Fibroblast of villous mesenchyme (primary cell): ENCODE results near the gene PCSK9. TPM values are rescaled to one million over a fixed set of nuclear protein-coding genes. Genes with fewer than 3 reads are reported as not detected.

Source experiments
- DNase-seq: peaks from one replicate; pipeline ENCODE4 v3.0.0-alpha.2; 2010; ENCODE audit warnings: low read depth
- H3K4me3 ChIP-seq: 2 replicates; pipeline ENCODE4 v1.5.1; 2011; ENCODE audit warnings: low read depth, mild to moderate bottlenecking, low read length
- total RNA-seq: library from RNA; depleted of rRNA; stranded (reverse); fragments of >200 nt; gene quantifications from 2 replicates; pipeline ENCODE4 v1.2.3, GENCODE V29; 2012
- TF ChIP-seq, protein P1 (sequence below): IDR thresholded peaks from 2 replicates; pipeline ENCODE4 v1.5.1; 2012; ENCODE audit warnings: low read depth, mild to moderate bottlenecking, low read length; ENCODE audit not compliant: insufficient read depth

PCSK9 gene
- total RNA-seq, 1 donor: 9.1 TPM

DNA sequence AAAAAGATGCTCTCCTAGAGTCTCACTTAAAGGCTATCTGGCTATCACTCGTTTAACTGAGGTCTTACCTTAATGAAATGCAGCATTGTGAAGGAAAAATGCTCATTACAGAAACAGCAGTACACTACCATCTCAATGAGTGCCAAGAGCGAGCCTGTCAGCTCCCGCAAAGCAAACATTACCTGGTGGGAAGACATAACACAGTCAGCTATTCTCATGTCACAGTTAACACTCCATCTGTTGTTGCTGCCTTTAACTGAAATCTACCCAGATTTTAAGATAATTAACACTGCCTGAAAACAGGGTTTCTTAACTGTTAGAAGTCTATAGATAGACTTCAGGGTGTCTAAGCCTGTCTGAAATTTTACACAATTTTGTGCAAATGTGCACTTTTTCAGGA is 39.1 kb downstream of the PCSK9 start:
- H3K4me3 ChIP-seq: no peak overlapping the region
- TF ChIP-seq, protein P1, sequence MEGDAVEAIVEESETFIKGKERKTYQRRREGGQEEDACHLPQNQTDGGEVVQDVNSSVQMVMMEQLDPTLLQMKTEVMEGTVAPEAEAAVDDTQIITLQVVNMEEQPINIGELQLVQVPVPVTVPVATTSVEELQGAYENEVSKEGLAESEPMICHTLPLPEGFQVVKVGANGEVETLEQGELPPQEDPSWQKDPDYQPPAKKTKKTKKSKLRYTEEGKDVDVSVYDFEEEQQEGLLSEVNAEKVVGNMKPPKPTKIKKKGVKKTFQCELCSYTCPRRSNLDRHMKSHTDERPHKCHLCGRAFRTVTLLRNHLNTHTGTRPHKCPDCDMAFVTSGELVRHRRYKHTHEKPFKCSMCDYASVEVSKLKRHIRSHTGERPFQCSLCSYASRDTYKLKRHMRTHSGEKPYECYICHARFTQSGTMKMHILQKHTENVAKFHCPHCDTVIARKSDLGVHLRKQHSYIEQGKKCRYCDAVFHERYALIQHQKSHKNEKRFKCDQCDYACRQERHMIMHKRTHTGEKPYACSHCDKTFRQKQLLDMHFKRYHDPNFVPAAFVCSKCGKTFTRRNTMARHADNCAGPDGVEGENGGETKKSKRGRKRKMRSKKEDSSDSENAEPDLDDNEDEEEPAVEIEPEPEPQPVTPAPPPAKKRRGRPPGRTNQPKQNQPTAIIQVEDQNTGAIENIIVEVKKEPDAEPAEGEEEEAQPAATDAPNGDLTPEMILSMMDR: no peak
- no peak for DNase-seq

DNA sequence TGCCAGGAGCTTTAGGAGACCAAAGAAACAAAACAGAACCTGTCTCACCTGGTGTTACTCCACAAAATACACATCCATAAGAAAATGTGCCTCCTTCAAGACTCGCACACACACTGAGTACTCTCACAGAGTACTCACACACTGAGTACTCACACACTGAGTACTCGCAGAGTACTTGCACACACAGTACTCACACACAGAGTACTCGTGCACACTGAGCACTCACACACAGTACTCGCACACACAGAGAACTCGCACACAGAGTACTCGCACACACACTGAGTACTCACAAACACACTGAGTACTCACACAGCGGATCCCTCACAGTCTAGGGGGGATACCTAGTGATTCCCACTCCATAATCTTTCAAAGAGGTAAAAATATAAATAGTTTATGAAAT is 40.3 kb downstream of the PCSK9 start:
- H3K4me3 ChIP-seq: no peak overlapping the region
- TF ChIP-seq, protein P1: no peak
- no peak for DNase-seq

DNA sequence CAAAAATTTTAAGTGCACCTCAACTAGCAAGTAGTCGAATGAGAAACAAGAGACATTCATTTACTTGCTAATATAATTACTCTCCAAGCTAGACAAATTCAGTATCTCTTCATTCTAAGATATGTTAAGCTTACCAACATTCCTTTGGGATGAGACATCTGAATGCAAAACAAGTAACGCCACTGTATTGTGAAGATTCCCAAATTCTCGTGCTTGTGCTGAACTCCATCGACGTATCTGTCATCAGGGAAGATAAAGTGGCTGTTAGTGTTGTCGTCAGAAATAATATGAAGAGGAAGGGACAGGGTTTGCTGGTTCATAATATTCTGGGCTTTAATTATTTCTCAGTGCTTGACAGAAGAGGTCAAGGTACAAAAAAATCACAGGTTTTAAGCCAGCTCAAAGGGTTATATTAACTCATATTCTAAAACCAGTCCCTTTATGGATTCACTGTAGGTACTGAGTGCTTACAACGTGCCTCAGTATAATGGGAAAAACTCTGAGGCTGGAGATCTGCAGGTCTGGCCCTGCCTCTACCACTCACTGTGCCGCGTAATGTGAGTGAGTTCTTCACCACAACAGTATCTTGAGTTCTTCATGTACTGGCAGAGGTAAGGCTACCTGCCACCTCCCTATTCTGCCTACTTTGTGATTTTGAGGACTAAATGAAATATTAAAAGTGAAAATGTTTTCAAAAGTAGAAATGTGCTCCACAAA is 42.0 kb downstream of the PCSK9 start:
- no peak overlapping the region for H3K4me3 ChIP-seq
- TF ChIP-seq, protein P1: no peak
- DNase-seq: peak; percentile 74

DNA sequence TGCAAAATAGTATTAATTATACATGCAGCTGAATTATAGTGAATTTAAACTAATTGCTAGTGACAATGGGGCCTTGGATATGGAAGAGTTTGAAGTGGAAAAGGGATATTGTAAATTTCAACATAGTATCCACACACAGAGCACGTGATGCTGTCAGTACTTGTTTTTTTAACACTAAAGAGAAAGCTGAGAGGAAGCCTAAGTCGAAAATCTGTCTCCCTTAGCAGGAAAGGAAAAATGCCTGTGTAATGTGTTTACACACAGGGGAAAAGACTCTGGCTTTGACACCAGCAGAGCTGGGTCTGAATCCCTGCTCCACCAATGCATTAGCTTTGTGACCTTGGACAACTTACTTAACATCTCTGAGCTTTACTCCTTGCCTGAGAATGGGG is 42.6 kb downstream of the PCSK9 start:
- peak; percentile 41 for DNase-seq
- TF ChIP-seq, protein P1: no peak
- no peak overlapping the region for H3K4me3 ChIP-seq

DNA sequence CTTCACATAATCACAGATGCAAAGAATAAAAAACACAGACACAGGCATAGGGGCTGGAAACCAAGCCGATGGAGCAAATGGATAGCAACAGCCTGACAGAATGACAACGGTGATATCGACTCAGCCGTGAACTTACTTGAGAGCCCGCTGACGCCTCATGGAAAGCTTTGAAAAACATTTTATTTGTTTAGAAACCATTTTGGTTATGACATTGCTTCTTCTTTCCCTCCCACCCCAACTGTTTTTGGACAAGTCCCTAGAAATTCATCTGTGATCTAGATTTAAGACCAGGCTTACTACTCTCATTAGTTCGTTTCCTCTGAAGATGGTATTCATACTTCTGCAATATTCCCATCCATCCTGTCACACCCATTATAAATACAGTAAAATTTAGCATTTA is 44.9 kb downstream of the PCSK9 start:
- DNase-seq: no peak
- no peak overlapping the region for H3K4me3 ChIP-seq
- TF ChIP-seq, protein P1: no peak

DNA sequence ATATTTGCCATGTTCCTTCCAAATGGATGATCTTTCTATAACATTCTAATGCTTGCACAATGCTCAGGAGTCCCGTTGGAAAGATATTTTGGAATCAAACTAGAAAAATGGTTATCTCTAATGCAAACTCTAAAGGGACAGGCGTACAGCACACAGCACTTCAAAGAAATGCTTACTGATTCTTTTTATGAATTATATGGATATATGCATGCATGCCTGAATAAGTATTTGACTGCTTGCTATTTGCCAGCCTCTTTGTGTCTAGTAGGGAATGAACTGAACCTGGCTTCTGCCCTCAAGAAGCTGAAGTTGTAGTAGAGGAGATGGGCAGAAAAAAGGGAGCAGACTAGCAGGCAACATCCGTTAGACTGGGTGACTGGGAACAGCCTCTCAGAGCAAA is 48.1 kb downstream of the PCSK9 start:
- no peak for DNase-seq
- TF ChIP-seq, protein P1: no peak
- no peak overlapping the region for H3K4me3 ChIP-seq

DNA sequence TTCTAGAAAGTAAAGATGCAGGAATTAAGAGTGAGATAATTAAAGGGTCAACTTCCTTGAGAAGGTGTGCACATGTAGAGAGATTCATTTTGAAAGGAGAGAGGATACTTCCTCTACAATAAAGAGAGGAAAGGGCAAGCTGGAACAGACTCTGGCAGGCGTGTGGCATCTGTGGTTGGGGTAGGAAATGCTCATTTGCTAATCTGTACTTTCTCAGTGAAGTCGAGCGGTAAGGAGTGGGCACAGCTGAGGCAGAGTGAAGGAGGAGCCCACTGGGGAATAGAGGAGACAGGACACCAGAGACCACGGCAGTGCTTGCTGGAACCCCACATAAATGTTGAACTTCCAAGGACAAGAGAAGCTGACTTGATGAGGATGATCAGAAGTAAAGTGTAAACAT is 49.1 kb downstream of the PCSK9 start:
- no peak overlapping the region for H3K4me3 ChIP-seq
- TF ChIP-seq, protein P1: no peak
- DNase-seq: no peak
